Mesenteric fat pad (tissue), 1 donor: ENCODE measurements around the gene GALNS. TPM values are rescaled to one million over a fixed set of nuclear protein-coding genes. Genes with fewer than 3 reads are reported as not detected.
"Not testable (repeated sequence)": the region's sequence is repeated elsewhere in the genome, so short reads cannot be mapped to it uniquely, and the experiment has no call there.

Source experiments
- DNase-seq: peaks from one replicate; pipeline ENCODE4 v3.0.0-alpha.2; 2020; ENCODE audit warnings: low spot score
- total RNA-seq: library from RNA; stranded (reverse); fragmentation: NEBNext Ultra II Directional; extraction: Animal tissue kit (Norgen Biotek cat#: 25700); gene quantifications from one replicate; pipeline ENCODE4 v1.2.1, GENCODE V29; 2021
- donor health status: DM: yes; HTN: yes; CAD: no.

The GALNS gene
- total RNA-seq, 1 donor from 2014 or later = 28.6 TPM

GRCh38 chr16:88771781-88772180, 85.0 kb downstream of the GALNS start:
- DNase-seq = not testable (repeated sequence)

GRCh38 chr16:88771294-88771772, 85.4 kb downstream of the GALNS start:
- DNase-seq = no peak

GRCh38 chr16:88770461-88771293, 86.1 kb downstream of the GALNS start:
- DNase-seq = no peak

- no peak for DNase-seq
Observed at GRCh38 chr16:88769617-88770460, 86.9 kb downstream of the GALNS start.

GRCh38 chr16:88768071-88768783, 88.5 kb downstream of the GALNS start:
- no peak for DNase-seq

- no peak for DNase-seq
Observed at GRCh38 chr16:88767546-88768070, 89.1 kb downstream of the GALNS start.

GRCh38 chr16:88766975-88767374, 89.8 kb downstream of the GALNS start:
- DNase-seq = no peak

GRCh38 chr16:88764913-88765349, 91.8 kb downstream of the GALNS start:
- DNase-seq = no peak

- no peak for DNase-seq
Observed at GRCh38 chr16:88764080-88764479, 92.7 kb downstream of the GALNS start.

Other genes with a start within 250 kb of the GALNS start
- not detected for gene IL17C, start 218.4 kb downstream of the GALNS start, total RNA-seq
- gene CYBA, start 205.9 kb downstream of the GALNS start, total RNA-seq = 183 TPM
- 22.9 TPM for gene MVD, start 193.9 kb downstream of the GALNS start, total RNA-seq
- gene SNAI3, start 170.4 kb downstream of the GALNS start, total RNA-seq = 1.2 TPM
- gene RNF166, start 150.5 kb downstream of the GALNS start, total RNA-seq = 22.5 TPM
- 20.3 TPM for gene CTU2, start 150.4 kb downstream of the GALNS start, total RNA-seq
- gene PIEZO1, start 71.7 kb downstream of the GALNS start, total RNA-seq = 318 TPM
- gene CDT1, start 53.2 kb downstream of the GALNS start, total RNA-seq = 0.22 TPM
- 96.7 TPM for gene APRT, start 45.0 kb downstream of the GALNS start, total RNA-seq
- 39.9 TPM for gene TRAPPC2L, start 180 bp upstream of the GALNS start, total RNA-seq
- gene PABPN1L, start 9.7 kb upstream of the GALNS start, total RNA-seq = not detected
- 8.5 TPM for gene CBFA2T3, start 120.3 kb upstream of the GALNS start, total RNA-seq
- gene ACSF3, start 236.9 kb upstream of the GALNS start, total RNA-seq = 24.1 TPM